ENCODE measurements around the gene PLEKHM2. TPM values are rescaled to one million over a fixed set of nuclear protein-coding genes. Genes with fewer than 3 reads are reported as not detected.
A peak's percentile ranks its signal among the peaks of the same experiment; 100 is the strongest.
"Not testable (repeated sequence)": the region's sequence is repeated elsewhere in the genome, so short reads cannot be mapped to it uniquely, and the experiment has no call there.

PLEKHM2 gene, protein sequence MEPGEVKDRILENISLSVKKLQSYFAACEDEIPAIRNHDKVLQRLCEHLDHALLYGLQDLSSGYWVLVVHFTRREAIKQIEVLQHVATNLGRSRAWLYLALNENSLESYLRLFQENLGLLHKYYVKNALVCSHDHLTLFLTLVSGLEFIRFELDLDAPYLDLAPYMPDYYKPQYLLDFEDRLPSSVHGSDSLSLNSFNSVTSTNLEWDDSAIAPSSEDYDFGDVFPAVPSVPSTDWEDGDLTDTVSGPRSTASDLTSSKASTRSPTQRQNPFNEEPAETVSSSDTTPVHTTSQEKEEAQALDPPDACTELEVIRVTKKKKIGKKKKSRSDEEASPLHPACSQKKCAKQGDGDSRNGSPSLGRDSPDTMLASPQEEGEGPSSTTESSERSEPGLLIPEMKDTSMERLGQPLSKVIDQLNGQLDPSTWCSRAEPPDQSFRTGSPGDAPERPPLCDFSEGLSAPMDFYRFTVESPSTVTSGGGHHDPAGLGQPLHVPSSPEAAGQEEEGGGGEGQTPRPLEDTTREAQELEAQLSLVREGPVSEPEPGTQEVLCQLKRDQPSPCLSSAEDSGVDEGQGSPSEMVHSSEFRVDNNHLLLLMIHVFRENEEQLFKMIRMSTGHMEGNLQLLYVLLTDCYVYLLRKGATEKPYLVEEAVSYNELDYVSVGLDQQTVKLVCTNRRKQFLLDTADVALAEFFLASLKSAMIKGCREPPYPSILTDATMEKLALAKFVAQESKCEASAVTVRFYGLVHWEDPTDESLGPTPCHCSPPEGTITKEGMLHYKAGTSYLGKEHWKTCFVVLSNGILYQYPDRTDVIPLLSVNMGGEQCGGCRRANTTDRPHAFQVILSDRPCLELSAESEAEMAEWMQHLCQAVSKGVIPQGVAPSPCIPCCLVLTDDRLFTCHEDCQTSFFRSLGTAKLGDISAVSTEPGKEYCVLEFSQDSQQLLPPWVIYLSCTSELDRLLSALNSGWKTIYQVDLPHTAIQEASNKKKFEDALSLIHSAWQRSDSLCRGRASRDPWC
- 45.3 TPM for polyA plus RNA-seq (2012; ENCODE audit: insufficient read depth, insufficient read length)

GRCh38 chr1:15684042-15684461, at the start of gene PLEKHM2:
PLEKHM2 (plus strand) TSS chr1:15684320; CDS start chr1:15684559, 239 bp downstream.
- no peak for DNase-seq (ENCODE audit: low read depth, low spot score)

DNA sequence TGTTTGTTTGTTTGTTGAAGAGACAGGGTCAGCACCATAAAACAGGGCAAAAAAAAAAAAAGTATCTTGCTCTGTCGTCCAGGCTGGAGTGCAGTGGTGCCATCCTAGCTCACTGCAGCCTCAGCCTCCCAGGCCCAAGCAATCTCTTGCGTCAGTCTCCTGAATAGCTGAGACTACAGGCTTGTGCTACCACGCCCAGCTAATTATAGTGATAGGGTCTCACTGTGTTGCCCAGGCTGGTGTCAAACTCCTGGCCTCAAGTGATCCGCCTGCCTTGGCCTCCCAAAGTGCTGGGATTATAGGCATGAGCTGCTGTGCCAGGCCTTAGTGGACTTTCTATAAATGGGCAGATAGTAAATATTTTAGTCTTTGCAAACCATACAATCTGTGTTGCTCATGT, 47.7 kb upstream of the PLEKHM2 start:
- DNase-seq (ENCODE audit: low read depth, low spot score), result no peak
- no peak overlapping the region for H3K4me3 ChIP-seq (ENCODE audit: low read length)

More at GRCh38 chr1:15684042-15684461, at the start of gene PLEKHM2:
- peak within 1 kb of the TSS; percentile 73 for H3K4me3 ChIP-seq (ENCODE audit: low read length)

GRCh38 chr1:15637826-15638225, 46.3 kb upstream of the PLEKHM2 start:
- DNase-seq (ENCODE audit: low read depth, low spot score), result no peak
- no peak overlapping the region for H3K4me3 ChIP-seq (ENCODE audit: low read length)

DNA sequence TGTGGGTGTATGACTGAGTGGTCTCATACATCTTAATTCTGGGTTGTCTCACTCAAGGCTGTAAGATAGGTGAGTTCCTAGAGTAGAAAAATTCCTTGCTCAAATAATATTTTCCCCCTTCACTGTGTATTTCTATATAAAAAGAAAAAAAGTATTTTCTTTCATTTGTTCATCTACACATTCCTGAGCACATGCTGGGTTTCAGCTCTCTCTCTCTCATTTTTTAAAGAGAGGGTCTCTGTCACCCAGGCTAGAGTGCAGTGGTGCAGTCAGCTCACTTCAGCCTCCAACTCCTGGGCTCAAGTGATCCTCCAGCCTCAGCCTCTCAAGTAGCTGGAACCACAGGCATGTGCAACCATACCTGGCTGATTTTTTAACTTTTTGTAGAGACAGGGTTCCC, 44.9 kb upstream of the PLEKHM2 start:
- no peak overlapping the region for H3K4me3 ChIP-seq (ENCODE audit: low read length)
- no peak for DNase-seq (ENCODE audit: low read depth, low spot score)

- DNase-seq (ENCODE audit: low read depth, low spot score), result no peak
- no peak overlapping the region for H3K4me3 ChIP-seq (ENCODE audit: low read length)
These were observed 44.2 kb upstream of the PLEKHM2 start for GRCh38 chr1:15639931-15640330.

- no peak for DNase-seq (ENCODE audit: low read depth, low spot score)
- H3K4me3 ChIP-seq (ENCODE audit: low read length), result no peak overlapping the region
These were observed 43.5 kb upstream of the PLEKHM2 start for GRCh38 chr1:15640667-15641066.

- no peak for DNase-seq (ENCODE audit: low read depth, low spot score)
- no peak overlapping the region for H3K4me3 ChIP-seq (ENCODE audit: low read length)
These were observed 34.2 kb upstream of the PLEKHM2 start for GRCh38 chr1:15649937-15650336.

GRCh38 chr1:15650433-15650832, 33.7 kb upstream of the PLEKHM2 start:
- DNase-seq (ENCODE audit: low read depth, low spot score), result no peak
- H3K4me3 ChIP-seq (ENCODE audit: low read length), result no peak overlapping the region

- not testable (repeated sequence) for DNase-seq (ENCODE audit: low read depth, low spot score); H3K4me3 ChIP-seq (ENCODE audit: low read length)
These were observed 32.0 kb upstream of the PLEKHM2 start for GRCh38 chr1:15652130-15652529.

- H3K4me3 ChIP-seq (ENCODE audit: low read length), result no peak overlapping the region
These were observed 29.9 kb upstream of the PLEKHM2 start for GRCh38 chr1:15654091-15654690.

GRCh38 chr1:15656464-15656863, 27.7 kb upstream of the PLEKHM2 start:
- no peak overlapping the region for H3K4me3 ChIP-seq (ENCODE audit: low read length)
- DNase-seq (ENCODE audit: low read depth, low spot score), result no peak

More at GRCh38 chr1:15654091-15654690, 29.9 kb upstream of the PLEKHM2 start:
- DNase-seq (ENCODE audit: low read depth, low spot score), result no peak

GRCh38 chr1:15657021-15657420, 27.1 kb upstream of the PLEKHM2 start:
- no peak for DNase-seq (ENCODE audit: low read depth, low spot score)
- H3K4me3 ChIP-seq (ENCODE audit: low read length), result no peak overlapping the region

- H3K4me3 ChIP-seq (ENCODE audit: low read length), result no peak overlapping the region
- no peak for DNase-seq (ENCODE audit: low read depth, low spot score)
These were observed 24.0 kb upstream of the PLEKHM2 start for GRCh38 chr1:15660151-15660550.

GRCh38 chr1:15662477-15662876, 21.6 kb upstream of the PLEKHM2 start:
- no peak for DNase-seq (ENCODE audit: low read depth, low spot score)
- no peak overlapping the region for H3K4me3 ChIP-seq (ENCODE audit: low read length)

DNA sequence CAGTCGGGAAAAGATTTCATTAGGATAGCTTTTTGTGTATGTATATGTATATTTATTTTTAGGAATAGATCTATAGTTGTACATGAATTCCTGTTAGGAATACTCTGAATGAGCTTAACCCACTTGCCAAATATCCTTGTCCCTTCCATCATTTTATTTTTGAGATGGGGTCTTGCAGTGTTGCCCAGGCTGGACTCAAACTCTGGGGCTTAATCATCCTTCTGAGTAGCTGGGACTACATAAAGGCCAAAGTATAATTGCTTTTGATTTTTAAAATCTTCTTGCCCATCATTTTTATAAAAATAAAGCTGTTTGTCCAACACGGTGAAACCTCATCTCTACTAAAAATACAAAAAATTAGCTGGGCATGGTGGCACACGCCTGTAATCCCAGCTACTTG, 20.2 kb upstream of the PLEKHM2 start:
- DNase-seq (ENCODE audit: low read depth, low spot score), result no peak

GRCh38 chr1:15667362-15667761, 16.8 kb upstream of the PLEKHM2 start:
- DNase-seq (ENCODE audit: low read depth, low spot score), result no peak
- no peak overlapping the region for H3K4me3 ChIP-seq (ENCODE audit: low read length)

More for the DNA sequence above, 20.2 kb upstream of the PLEKHM2 start:
- no peak overlapping the region for H3K4me3 ChIP-seq (ENCODE audit: low read length)

DNA sequence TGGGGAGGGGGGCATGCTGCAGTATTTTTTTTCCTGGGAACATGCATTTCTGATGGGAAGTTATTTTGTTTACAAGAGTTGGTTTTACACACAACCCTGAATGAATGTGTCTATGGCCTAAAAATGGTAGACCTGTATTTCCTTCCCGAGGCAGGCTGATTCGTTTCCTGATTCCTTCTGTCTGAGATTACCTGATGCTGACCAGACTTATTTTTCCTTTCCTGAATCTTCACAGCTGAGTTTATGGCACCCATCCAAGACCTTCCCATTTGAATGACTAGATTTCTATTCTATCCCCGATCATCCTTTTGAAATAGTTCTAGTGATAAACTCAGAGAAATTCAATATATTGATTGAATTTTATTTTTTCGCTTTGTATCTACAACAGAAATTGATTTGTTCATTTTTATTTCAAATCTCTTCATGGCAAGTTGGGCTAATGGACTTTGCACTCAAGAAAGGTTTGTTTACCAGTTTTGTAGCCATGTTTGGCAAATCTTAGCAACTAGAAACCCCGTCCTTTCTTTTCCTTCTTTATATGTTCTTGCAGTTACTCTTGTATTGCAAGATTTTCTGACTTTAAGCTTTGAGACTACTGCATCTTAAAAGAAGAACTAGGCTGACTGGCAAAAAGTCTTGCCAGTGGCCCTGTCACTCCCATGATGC, 15.9 kb upstream of the PLEKHM2 start:
- no peak overlapping the region for H3K4me3 ChIP-seq (ENCODE audit: low read length)
- no peak for DNase-seq (ENCODE audit: low read depth, low spot score)

- H3K4me3 ChIP-seq (ENCODE audit: low read length), result no peak overlapping the region
- DNase-seq (ENCODE audit: low read depth, low spot score), result no peak
These were observed 15.0 kb upstream of the PLEKHM2 start for GRCh38 chr1:15669074-15669473.

DNA sequence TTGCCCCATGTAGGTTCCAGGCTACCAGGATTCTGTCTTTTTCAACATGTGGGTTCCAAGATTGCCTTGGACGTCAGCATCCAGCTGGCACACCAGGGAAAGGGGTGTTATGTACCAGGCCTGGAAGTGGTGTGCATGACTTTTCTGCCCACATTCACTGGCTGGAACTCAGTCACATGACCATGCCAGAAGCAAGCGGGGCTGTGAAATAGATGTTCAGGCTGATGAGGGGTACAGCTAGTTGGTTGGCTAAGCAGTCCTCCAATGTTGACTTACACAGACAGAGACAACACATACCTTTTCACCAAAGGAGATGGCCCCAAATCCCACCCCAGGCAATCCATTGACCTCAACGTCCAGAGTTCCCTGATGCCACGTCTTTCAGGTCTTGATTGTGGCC, 14.3 kb upstream of the PLEKHM2 start:
- H3K4me3 ChIP-seq (ENCODE audit: low read length), result no peak overlapping the region
- no peak for DNase-seq (ENCODE audit: low read depth, low spot score)

All from Jurkat, Clone E6-1 (cell line).